HS-27A (cell line): ENCODE measurements around the gene ZNF469.

Experiments
- DNase-seq: peaks from one replicate; pipeline ENCODE4 v3.0.0-alpha.2; 2012; ENCODE audit warnings: low read depth, missing footprints

Gene ZNF469

GRCh38 chr16:88347656-88348376, 34.9 kb upstream of the ZNF469 start:
- DNase-seq, result no peak

- DNase-seq, result no peak
Observed at GRCh38 chr16:88348377-88349152, 34.2 kb upstream of the ZNF469 start.

DNA sequence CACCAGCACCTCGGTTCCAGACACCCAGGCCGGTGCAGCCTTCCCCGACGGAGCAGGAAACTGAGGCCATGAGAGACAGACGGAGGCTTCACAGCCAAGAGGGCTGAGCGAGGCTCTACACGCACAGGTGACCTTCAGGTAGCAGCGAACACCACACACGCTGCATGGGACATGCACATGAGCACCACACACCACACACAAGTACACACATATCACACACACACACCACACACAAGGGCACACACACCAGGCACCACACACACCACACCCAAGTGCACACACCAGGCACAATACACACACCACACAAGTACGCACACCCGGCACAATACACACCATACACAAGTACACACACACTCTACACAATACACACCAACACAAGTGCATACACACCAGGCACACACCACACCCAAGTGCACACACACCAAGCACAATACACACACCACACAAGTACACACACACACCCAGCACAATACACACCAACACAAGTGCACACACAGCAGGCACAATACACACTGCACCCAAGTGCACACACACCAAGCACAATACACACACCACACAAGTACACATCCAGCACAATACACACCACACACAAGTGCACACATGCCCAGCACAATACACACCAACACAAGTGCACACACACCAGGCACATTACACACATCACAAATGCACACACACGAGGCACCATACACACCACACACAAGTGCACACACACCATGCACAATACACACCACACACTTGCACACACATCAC, 33.4 kb upstream of the ZNF469 start:
- no peak for DNase-seq

DNA sequence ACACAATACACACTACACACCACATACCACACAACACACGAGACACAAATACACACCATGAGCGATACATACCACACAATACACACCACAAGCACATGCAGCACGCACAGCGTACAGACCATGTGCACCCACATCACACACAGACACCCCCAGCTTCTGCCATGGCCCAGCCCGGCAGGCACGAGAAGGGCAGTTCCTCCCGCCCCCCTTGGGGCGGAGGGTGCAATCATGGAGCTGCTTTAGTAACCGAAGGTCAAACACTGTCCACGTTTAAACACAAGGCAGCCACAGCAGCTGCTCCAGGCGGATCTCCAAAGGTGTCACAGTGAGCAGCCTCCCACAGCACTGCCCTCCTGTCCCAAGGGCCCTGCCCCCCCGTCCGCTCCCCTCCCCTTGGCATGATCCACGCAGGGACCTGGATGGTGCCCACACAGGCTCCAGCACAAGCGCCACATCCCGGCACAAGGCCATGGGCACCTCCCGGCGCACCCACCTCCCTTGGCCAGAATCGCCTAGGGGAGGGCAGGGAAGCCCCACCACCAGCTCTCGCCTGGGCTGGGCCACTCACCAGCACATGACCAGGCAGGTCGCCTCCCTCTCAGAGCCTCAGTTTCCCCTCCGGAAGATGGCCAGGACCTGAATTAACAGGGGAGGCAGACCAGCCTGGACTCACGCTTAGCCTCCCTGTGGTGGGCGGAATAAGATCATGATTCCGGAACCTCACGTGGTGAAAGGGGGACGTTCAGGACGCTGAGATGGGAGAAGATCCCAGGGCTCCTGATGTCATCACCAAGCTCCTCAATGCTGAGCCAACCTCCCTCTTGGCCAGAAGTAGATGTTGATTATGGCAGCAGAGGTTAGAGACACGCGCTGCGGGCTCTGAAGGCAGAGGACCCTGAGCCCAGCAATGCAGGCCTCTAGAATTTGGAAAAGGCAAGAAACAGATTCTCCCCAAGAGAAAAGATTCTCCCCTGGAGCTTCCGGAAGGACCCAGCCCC, 32.6 kb upstream of the ZNF469 start:
- DNase-seq, result no peak

DNA sequence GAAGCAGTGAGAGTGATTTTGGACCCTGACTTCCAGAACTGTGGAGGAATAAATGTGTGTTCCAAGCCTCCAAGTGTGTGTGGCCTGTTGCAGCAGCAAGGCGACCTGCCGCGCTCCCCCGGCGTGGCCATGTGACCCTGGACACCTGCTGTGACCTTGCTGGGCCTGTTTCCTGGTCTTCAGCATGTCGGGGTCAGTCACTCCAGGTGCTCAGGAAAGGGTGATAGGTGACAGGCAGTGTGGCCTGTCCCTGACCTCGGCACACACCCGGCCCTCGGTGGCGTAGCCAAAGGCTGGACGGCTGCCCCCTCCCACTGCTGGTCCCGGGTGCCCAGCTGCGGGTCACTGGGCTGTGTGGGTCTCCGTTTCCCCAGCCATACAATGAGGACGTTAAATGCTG, 31.8 kb upstream of the ZNF469 start:
- DNase-seq, result no peak

- no peak for DNase-seq
Observed at GRCh38 chr16:88351491-88352101, 31.2 kb upstream of the ZNF469 start.

DNA sequence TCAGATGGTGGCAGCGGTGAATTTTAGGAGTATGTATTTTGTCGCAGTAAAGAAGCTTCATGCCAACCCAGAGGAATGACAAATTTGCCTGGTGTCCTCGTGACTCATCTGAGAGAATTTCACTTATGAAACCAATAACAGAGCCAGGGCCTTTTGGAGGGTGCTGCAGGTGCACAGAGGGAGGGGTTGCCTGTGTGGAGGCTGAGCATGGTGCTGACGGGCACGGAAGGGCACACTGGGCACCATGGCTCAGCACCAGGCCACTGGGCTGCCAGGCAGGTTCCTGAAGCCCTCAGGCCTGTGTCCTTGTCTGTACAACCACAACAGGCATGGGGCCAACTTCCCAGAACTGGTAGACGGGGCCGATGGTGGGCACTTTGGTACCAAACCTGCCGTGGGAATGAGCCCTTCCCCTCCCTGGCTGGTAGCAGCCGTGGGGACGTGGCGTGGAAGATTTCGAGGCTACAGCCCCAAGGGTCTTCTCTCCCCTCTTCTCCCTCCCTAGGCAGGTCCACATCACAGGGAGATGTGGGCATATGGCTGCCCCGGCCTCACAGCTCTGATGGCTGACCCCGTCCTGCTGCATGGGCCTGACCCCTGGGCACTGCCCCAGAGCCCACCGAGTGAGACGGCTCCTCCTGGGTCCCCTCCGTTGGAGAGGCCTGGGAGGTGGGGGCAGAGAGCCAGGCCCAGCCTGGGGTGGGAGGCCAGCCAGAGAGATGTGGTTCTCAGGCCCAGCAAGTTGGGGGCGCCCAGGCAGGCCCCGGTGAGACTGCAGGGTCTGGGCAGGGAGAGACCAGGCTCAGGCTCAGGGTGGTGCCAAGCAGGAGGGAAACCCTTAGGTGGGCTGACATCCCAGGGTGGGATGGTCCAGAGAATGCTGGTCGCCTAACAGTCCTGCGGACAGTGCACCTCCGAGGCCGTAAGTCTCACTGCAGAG, 30.2 kb upstream of the ZNF469 start:
- DNase-seq, result no peak

GRCh38 chr16:88353232-88353631, 29.5 kb upstream of the ZNF469 start:
- no peak for DNase-seq

DNA sequence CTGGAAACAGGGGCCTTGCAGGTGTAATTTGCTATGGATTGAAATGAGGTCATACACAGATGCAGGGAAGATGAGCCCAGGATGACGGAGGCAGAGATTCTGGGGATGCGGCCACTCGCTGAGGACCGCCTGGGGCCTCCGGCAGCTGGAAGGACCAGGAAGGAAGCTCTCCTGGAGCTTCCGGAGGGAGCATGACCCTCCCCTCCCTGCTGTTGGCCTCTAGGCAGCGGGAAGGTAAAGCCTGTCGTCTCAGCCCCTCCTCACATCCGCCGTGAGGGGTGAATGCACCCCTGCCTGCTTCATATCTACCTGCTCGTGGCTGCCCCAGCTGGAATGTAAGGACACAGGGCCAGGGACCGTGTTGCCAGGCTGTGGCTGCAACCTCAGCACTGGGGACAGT, 29.1 kb upstream of the ZNF469 start:
- no peak for DNase-seq

- no peak for DNase-seq
Observed at GRCh38 chr16:88354229-88355092, 28.3 kb upstream of the ZNF469 start.

DNA sequence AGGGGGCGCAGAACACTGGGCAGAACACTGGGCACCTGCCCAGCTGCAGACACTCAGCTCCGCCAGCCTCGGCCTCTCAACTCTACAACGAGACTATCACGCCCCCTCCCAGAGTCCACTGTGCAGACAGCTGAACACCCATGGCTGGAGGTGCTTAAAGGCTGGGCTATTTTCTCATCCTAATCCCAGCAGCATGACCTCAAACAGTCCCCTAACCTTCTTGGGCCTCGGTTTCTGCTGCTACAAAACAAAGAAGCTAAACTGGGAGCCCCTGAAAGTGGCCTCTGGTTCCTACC, 27.7 kb upstream of the ZNF469 start:
- no peak for DNase-seq

DNA sequence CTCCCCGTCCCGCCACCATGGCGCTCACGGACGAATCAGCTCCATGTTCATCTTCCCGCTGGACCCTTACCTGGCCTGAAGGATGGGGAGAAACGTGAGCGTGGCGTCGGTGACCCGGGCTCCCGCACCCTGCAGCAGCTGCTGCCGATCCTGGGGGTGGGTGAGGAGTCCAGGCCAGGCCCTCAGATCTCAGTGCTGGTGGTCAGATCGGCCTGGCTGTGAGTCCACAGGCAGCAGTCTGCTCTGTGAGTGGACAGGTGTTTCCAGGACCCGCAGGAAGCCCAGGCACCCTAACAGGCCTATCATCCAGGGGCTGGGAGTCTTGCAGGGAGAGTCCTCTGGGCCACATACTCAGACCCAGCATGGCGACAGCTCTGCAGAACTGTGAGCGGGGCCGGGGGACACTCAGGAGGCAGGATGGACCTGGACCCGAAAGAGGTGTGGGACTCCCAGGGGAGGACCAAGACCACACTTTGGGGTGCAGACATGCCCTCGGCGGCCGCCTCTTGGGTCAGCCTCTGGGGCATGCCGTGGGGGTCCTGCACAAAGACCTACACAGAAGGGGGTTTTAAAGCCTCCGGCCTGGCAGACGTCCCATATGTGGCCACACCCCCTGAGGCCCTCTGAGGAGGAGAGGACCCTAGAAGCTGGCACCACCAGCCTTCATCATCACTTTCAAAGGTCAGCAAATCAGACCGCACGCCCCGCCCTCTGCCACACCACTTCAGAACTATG, 27.2 kb upstream of the ZNF469 start:
- DNase-seq, result no peak

DNA sequence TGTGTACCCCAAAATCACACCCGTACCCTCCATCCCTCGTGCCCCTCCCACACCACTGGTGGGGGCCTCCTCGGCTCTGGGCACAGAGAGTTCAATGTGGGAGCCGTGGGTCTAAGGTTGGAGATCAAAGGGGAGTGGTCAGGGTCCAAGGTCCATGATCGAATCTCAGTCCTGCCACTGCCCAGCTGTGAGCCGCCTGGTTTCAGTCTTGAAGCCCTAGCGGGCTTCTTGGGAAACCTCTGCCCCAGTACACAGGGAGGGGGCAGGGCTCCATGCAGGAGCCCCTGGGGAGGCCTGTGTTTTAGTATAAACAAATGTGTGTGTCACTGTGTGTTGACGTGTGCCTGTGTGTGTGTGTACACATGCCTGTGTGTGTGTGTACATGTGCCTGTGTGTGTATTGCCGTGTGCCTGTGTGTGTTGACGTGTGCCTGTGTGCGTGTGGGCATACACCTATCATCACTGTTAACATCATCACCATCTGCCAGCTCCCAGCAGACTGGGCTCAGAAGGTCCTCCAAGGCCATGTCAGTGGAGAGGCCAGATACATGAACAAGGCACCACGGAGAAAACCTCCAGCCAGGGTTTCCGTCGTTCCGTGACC, 26.5 kb upstream of the ZNF469 start:
- DNase-seq, result no peak

GRCh38 chr16:88356727-88357199, 26.0 kb upstream of the ZNF469 start:
- no peak for DNase-seq

- DNase-seq, result no peak
Observed at GRCh38 chr16:88357317-88358022, 25.3 kb upstream of the ZNF469 start.

GRCh38 chr16:88358023-88358420, 24.7 kb upstream of the ZNF469 start:
- DNase-seq, result no peak

GRCh38 chr16:88359008-88359407, 23.8 kb upstream of the ZNF469 start:
- no peak for DNase-seq
